Trophoblast cell (in vitro differentiated cells and primary cell): ENCODE results near the gene ZNF280D.

Experiments used
- DNase-seq, 2 donors: peaks; one replicate each; pipeline ENCODE4 v3.0.0-alpha.2; 2016
- H2AFZ ChIP-seq: 2 replicates; pipeline ENCODE4 v1.6.1; 2013; ENCODE audit warnings: low read length, moderate library complexity, mild to moderate bottlenecking; ENCODE audit not compliant: insufficient read depth, poor library complexity
- H2AK5ac ChIP-seq: 2 replicates; pipeline ENCODE4 v1.6.1; 2013; ENCODE audit warnings: mild to moderate bottlenecking, low read length
- H2BK120ac ChIP-seq: 2 replicates; pipeline ENCODE4 v1.6.1; 2013; ENCODE audit warnings: low read length, mild to moderate bottlenecking, moderate library complexity; ENCODE audit not compliant: insufficient read depth, poor library complexity
- H2BK12ac ChIP-seq: 2 replicates; pipeline ENCODE4 v1.6.1; 2013; ENCODE audit warnings: mild to moderate bottlenecking, low read length, moderate library complexity
- H2BK5ac ChIP-seq: 2 replicates; pipeline ENCODE4 v1.6.1; 2013; ENCODE audit warnings: low read length, low read depth, moderate library complexity, mild to moderate bottlenecking; ENCODE audit not compliant: poor library complexity
- H3K14ac ChIP-seq: 2 replicates; pipeline ENCODE4 v1.6.1; 2013; ENCODE audit warnings: mild to moderate bottlenecking, low read length
- H3K18ac ChIP-seq: 2 replicates; pipeline ENCODE4 v1.6.1; 2013; ENCODE audit warnings: mild to moderate bottlenecking, low read length
- H3K23ac ChIP-seq: 2 replicates; pipeline ENCODE4 v1.6.1; 2013; ENCODE audit warnings: low read length
- H3K27ac ChIP-seq: 2 replicates; pipeline ENCODE4 v1.5.1; 2013; ENCODE audit warnings: low read depth, mild to moderate bottlenecking, inconsistent platforms, low read length, moderate library complexity
- H3K27me3 ChIP-seq: 2 replicates; pipeline ENCODE4 v1.6.1; 2013; ENCODE audit warnings: inconsistent platforms, mild to moderate bottlenecking, low read length, moderate library complexity; ENCODE audit not compliant: insufficient read depth
- H3K36me3 ChIP-seq, 2 experiments: 1 replicate in 1 of 2; 2 replicates in 1 of 2; pipeline ENCODE4 v1.6.1; 2013; ENCODE audit warnings: low read length in 2 of 2, mild to moderate bottlenecking in 2 of 2, moderate library complexity in 1 of 2; ENCODE audit not compliant: insufficient read depth in 2 of 2, control insufficient read depth in 1 of 2
- H3K4ac ChIP-seq: 2 replicates; pipeline ENCODE4 v1.6.1; 2013; ENCODE audit warnings: low read depth, mild to moderate bottlenecking, low read length, moderate library complexity
- H3K4me1 ChIP-seq, 2 experiments: 1 replicate in 1 of 2; 2 replicates in 1 of 2; pipeline ENCODE4 v1.6.1; 2013; ENCODE audit warnings: low read length in 2 of 2, mild to moderate bottlenecking in 2 of 2, moderate library complexity in 1 of 2; ENCODE audit not compliant: insufficient read depth in 2 of 2, control insufficient read depth in 1 of 2
- H3K4me2 ChIP-seq: 2 replicates; pipeline ENCODE4 v1.6.1; 2013; ENCODE audit warnings: inconsistent platforms, mild to moderate bottlenecking, low read length, moderate library complexity
- H3K4me3 ChIP-seq: 2 replicates; pipeline ENCODE4 v1.5.1; 2013; ENCODE audit warnings: mild to moderate bottlenecking, low read depth, low read length, inconsistent platforms
- H3K79me1 ChIP-seq: one replicate; pipeline ENCODE4 v1.6.1; 2013; ENCODE audit warnings: low read length
- H3K79me2 ChIP-seq: 2 replicates; pipeline ENCODE4 v1.6.1; 2013; ENCODE audit warnings: low read length, mild to moderate bottlenecking; ENCODE audit not compliant: control insufficient read depth, insufficient read depth, poor library complexity
- H3K9ac ChIP-seq: 2 replicates; pipeline ENCODE4 v1.6.1; 2013; ENCODE audit warnings: mild to moderate bottlenecking, low read length
- H3K9me3 ChIP-seq: 2 replicates; pipeline ENCODE4 v1.6.1; 2013; ENCODE audit warnings: low read depth, mild to moderate bottlenecking, control low read depth, inconsistent platforms, low read length; ENCODE audit not compliant: insufficient read depth
- H4K12ac ChIP-seq: 2 replicates; pipeline ENCODE4 v1.6.1; 2013; ENCODE audit warnings: low read depth, mild to moderate bottlenecking, low read length, moderate library complexity
- H4K8ac ChIP-seq: 2 replicates; pipeline ENCODE4 v1.6.1; 2013; ENCODE audit warnings: low read depth, mild to moderate bottlenecking, low read length, moderate library complexity
- H4K91ac ChIP-seq: one replicate; pipeline ENCODE4 v1.6.1; 2013; ENCODE audit warnings: low read depth, mild to moderate bottlenecking, low read length, moderate library complexity
- WGBS: extraction: QIAGEN DNeasy Blood & Tissue Kit; methylation state at CpG from one replicate; pipeline ENCODE4 v1.1.7; 2013; ENCODE audit warnings: missing lambda C conversion rate; ENCODE audit not compliant: insufficient read length, insufficient coverage; ENCODE audit errors: extremely low coverage; 5-methylcytosine and 5-hydroxymethylcytosine counted together

The ZNF280D gene

GRCh38 chr15:56758770-56759449 is 25.6 kb upstream of the ZNF280D start:
- no peak overlapping the region for H2BK5ac ChIP-seq
- H4K8ac ChIP-seq: no peak overlapping the region
- no peak overlapping the region for H3K14ac ChIP-seq
- no peak overlapping the region for H2BK12ac ChIP-seq
- no peak overlapping the region for H3K4me3 ChIP-seq
- DNase-seq: peak in 1 of 2 donors; percentile 53
- no peak overlapping the region for H2AK5ac ChIP-seq
- H3K18ac ChIP-seq: no peak overlapping the region
- H2AFZ ChIP-seq: no peak overlapping the region
- H3K27ac ChIP-seq: no peak overlapping the region
- H3K27me3 ChIP-seq: no peaks in the 10 kb centered on the region
- no peak overlapping the region for H4K91ac ChIP-seq
- no peaks in the 10 kb centered on the region for H3K79me2 ChIP-seq
- no peaks in the 10 kb centered on the region for H3K9me3 ChIP-seq
- H3K23ac ChIP-seq: no peak overlapping the region
- H3K79me1 ChIP-seq: no peaks in the 10 kb centered on the region
- H3K4me2 ChIP-seq: no peak overlapping the region
- H3K4ac ChIP-seq: no peak overlapping the region
- no CpG with 5 or more reads among the region's 2 CpGs for WGBS
- H2BK120ac ChIP-seq: no peak overlapping the region
- no peak overlapping the region for H4K12ac ChIP-seq
- H3K36me3 ChIP-seq: no peaks in the 10 kb centered on the region
- H3K4me1 ChIP-seq: no peaks in the 10 kb centered on the region
- no peak overlapping the region for H3K9ac ChIP-seq

DNA sequence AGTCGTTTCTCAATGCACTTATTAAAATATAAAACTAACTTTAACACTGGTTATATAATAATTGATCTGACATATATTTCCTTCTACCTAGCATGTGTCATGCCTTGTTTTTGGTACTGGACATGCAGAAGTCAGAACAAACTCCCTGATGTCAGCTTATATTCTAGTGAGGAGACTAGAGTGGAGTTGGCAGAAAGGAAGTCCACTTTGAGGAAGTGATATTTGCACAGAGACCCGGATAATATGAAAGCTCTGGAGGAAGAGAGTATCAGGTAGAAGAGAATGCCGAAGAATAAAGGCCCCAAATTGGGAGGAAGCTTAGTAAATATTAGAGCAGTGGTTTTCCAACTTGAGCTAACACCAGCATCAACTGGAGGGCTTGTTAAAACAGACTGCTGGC is 24.6 kb upstream of the ZNF280D start:
- Histone ChIP-seq H2BK5ac (no peak overlapping the region), H3K4me2 (no peak overlapping the region), H3K9ac (no peak overlapping the region), H3K23ac (no peak overlapping the region), H3K27me3 (no peaks in the 10 kb centered on the region), H3K27ac (no peak overlapping the region), H3K9me3 (no peaks in the 10 kb centered on the region), H3K4me3 (no peak overlapping the region), H2BK12ac (no peak overlapping the region), H3K79me2 (no peaks in the 10 kb centered on the region), H2BK120ac (no peak overlapping the region), H4K12ac (no peak overlapping the region), H2AK5ac (no peak overlapping the region), H2AFZ (no peak overlapping the region), H3K79me1 (no peaks in the 10 kb centered on the region), H3K36me3 (no peaks in the 10 kb centered on the region), H4K8ac (no peak overlapping the region), H4K91ac (no peak overlapping the region), H3K18ac (no peak overlapping the region), H3K4me1 (no peaks in the 10 kb centered on the region), H3K4ac (no peak overlapping the region), H3K14ac (no peak overlapping the region)
- WGBS: no CpG with 5 or more reads among the region's 3 CpGs
- no peak for DNase-seq

GRCh38 chr15:56754772-56755370 is 21.6 kb upstream of the ZNF280D start:
- H3K4me1 ChIP-seq: no peaks in the 10 kb centered on the region
- H2BK12ac ChIP-seq: no peak overlapping the region
- no peak overlapping the region for H3K14ac ChIP-seq
- DNase-seq: no peak
- H3K9ac ChIP-seq: no peak overlapping the region
- H3K18ac ChIP-seq: no peak overlapping the region
- H2BK5ac ChIP-seq: no peak overlapping the region
- no peaks in the 10 kb centered on the region for H3K9me3 ChIP-seq
- H4K91ac ChIP-seq: no peak overlapping the region
- no peak overlapping the region for H2BK120ac ChIP-seq
- H4K12ac ChIP-seq: no peak overlapping the region
- no peaks in the 10 kb centered on the region for H3K79me1 ChIP-seq
- H4K8ac ChIP-seq: no peak overlapping the region
- no peak overlapping the region for H3K23ac ChIP-seq
- H3K27ac ChIP-seq: no peak overlapping the region
- WGBS: no CpG with 5 or more reads among the region's 2 CpGs
- H3K4me2 ChIP-seq: no peak overlapping the region
- no peaks in the 10 kb centered on the region for H3K36me3 ChIP-seq
- no peak overlapping the region for H3K4ac ChIP-seq
- H3K4me3 ChIP-seq: no peak overlapping the region
- H2AK5ac ChIP-seq: no peak overlapping the region
- H2AFZ ChIP-seq: no peak overlapping the region
- no peaks in the 10 kb centered on the region for H3K27me3 ChIP-seq
- no peaks in the 10 kb centered on the region for H3K79me2 ChIP-seq

- H3K23ac ChIP-seq: no peak overlapping the region
- no peaks in the 10 kb centered on the region for H3K27me3 ChIP-seq
- DNase-seq: no peak
- no peak overlapping the region for H2BK5ac ChIP-seq
- no peaks in the 10 kb centered on the region for H3K9me3 ChIP-seq
- H3K36me3 ChIP-seq: no peaks in the 10 kb centered on the region
- no peak overlapping the region for H4K8ac ChIP-seq
- H2AK5ac ChIP-seq: no peak overlapping the region
- H3K14ac ChIP-seq: no peak overlapping the region
- no peak overlapping the region for H3K4me3 ChIP-seq
- no peak overlapping the region for H3K9ac ChIP-seq
- H3K4ac ChIP-seq: no peak overlapping the region
- no peak overlapping the region for H3K27ac ChIP-seq
- H2BK12ac ChIP-seq: no peak overlapping the region
- no CpG with 5 or more reads among the region's 1 CpG for WGBS
- no peaks in the 10 kb centered on the region for H3K4me1 ChIP-seq
- no peak overlapping the region for H2BK120ac ChIP-seq
- no peaks in the 10 kb centered on the region for H3K79me2 ChIP-seq
- no peak overlapping the region for H3K18ac ChIP-seq
- H4K91ac ChIP-seq: no peak overlapping the region
- H4K12ac ChIP-seq: no peak overlapping the region
- H3K79me1 ChIP-seq: no peaks in the 10 kb centered on the region
- no peak overlapping the region for H2AFZ ChIP-seq
- no peak overlapping the region for H3K4me2 ChIP-seq
Measured at GRCh38 chr15:56752986-56753385, 19.7 kb upstream of the ZNF280D start.
